Effector memory CD4-positive, alpha-beta T cell (primary cell): ENCODE results near the gene SYT6.

ENCODE experiments used
- DNase-seq, 3 donors: peaks; one replicate each; pipeline ENCODE4 v3.0.0-alpha.2; 2020
- H3K27ac ChIP-seq: 2 replicates; pipeline ENCODE4 v1.7.0; 2013; ENCODE audit warnings: mild to moderate bottlenecking, low read length, moderate library complexity; ENCODE audit not compliant: insufficient read depth, poor library complexity, severe bottlenecking
- H3K27me3 ChIP-seq: replicated peaks from 2 replicates; pipeline ENCODE4 v1.7.0; 2013; ENCODE audit warnings: mild to moderate bottlenecking, low read length; ENCODE audit not compliant: insufficient read depth, control insufficient read depth, poor library complexity, severe bottlenecking
- H3K36me3 ChIP-seq: 2 replicates; pipeline ENCODE4 v1.7.0; 2013; ENCODE audit warnings: mild to moderate bottlenecking, low read length, moderate library complexity; ENCODE audit not compliant: control insufficient read depth, insufficient read depth
- H3K4me1 ChIP-seq: 2 replicates; pipeline ENCODE4 v1.7.0; 2013; ENCODE audit warnings: low read length, mild to moderate bottlenecking; ENCODE audit not compliant: control insufficient read depth, insufficient read depth, poor library complexity, severe bottlenecking
- H3K4me3 ChIP-seq: 2 replicates; pipeline ENCODE4 v1.7.0; 2013; ENCODE audit warnings: low read length, low read depth, mild to moderate bottlenecking; ENCODE audit not compliant: insufficient read depth, poor library complexity, severe bottlenecking
- H3K9me3 ChIP-seq: 2 replicates; pipeline ENCODE4 v1.7.0; 2013; ENCODE audit warnings: mild to moderate bottlenecking, low read length, moderate library complexity; ENCODE audit not compliant: control insufficient read depth

The SYT6 gene

GRCh38 chr1:114108751-114109255 lies 44.9 kb downstream of the SYT6 start:
- DNase-seq = no peak
- Histone ChIP-seq H3K4me3 (no peak overlapping the region), H3K27me3 (no peaks in the 10 kb centered on the region), H3K9me3 (no peaks in the 10 kb centered on the region), H3K27ac (no peak overlapping the region), H3K36me3 (no peaks in the 10 kb centered on the region), H3K4me1 (no peaks in the 10 kb centered on the region)

GRCh38 chr1:114107474-114108435 lies 45.9 kb downstream of the SYT6 start:
- Histone ChIP-seq H3K36me3 (no peaks in the 10 kb centered on the region), H3K27me3 (no peaks in the 10 kb centered on the region), H3K4me3 (no peak overlapping the region), H3K27ac (no peak overlapping the region), H3K4me1 (no peaks in the 10 kb centered on the region), H3K9me3 (no peaks in the 10 kb centered on the region)
- no peak for DNase-seq

- no peak for DNase-seq
- Histone ChIP-seq H3K4me1 (no peaks in the 10 kb centered on the region), H3K4me3 (no peak overlapping the region), H3K9me3 (no peaks in the 10 kb centered on the region), H3K36me3 (no peaks in the 10 kb centered on the region), H3K27ac (no peak overlapping the region), H3K27me3 (no peaks in the 10 kb centered on the region)
Measured at GRCh38 chr1:114105421-114105979, 48.2 kb downstream of the SYT6 start.

- DNase-seq = no peak
- Histone ChIP-seq H3K4me1 (no peaks in the 10 kb centered on the region), H3K4me3 (no peak overlapping the region), H3K36me3 (no peaks in the 10 kb centered on the region), H3K27ac (no peak overlapping the region), H3K9me3 (no peaks in the 10 kb centered on the region), H3K27me3 (no peaks in the 10 kb centered on the region)
Measured at GRCh38 chr1:114104949-114105348, 48.7 kb downstream of the SYT6 start.

- Histone ChIP-seq H3K4me1 (no peaks in the 10 kb centered on the region), H3K27ac (no peak overlapping the region), H3K27me3 (no peaks in the 10 kb centered on the region), H3K4me3 (no peak overlapping the region), H3K36me3 (no peaks in the 10 kb centered on the region), H3K9me3 (no peaks in the 10 kb centered on the region)
- DNase-seq = no peak
Measured at GRCh38 chr1:114103992-114104391, 49.7 kb downstream of the SYT6 start.

- Histone ChIP-seq H3K4me3 (no peak overlapping the region), H3K36me3 (no peaks in the 10 kb centered on the region), H3K9me3 (no peaks in the 10 kb centered on the region), H3K27me3 (no peaks in the 10 kb centered on the region), H3K4me1 (no peaks in the 10 kb centered on the region), H3K27ac (no peak overlapping the region)
- DNase-seq = no peak
Measured at GRCh38 chr1:114102136-114102535, 51.5 kb downstream of the SYT6 start.

GRCh38 chr1:114100148-114100547 lies 53.5 kb downstream of the SYT6 start:
- no peaks in the 10 kb centered on the region for H3K36me3 ChIP-seq
- H3K4me1 ChIP-seq = no peaks in the 10 kb centered on the region
- no peaks in the 10 kb centered on the region for H3K27me3 ChIP-seq
- no peaks in the 10 kb centered on the region for H3K9me3 ChIP-seq
- no peak overlapping the region for H3K27ac ChIP-seq
- H3K4me3 ChIP-seq = no peak overlapping the region
- no peak for DNase-seq

- no peak for DNase-seq
- no peaks in the 10 kb centered on the region for H3K9me3 ChIP-seq
- H3K4me3 ChIP-seq = no peak overlapping the region
- no peaks in the 10 kb centered on the region for H3K27me3 ChIP-seq
- H3K4me1 ChIP-seq = no peaks in the 10 kb centered on the region
- no peaks in the 10 kb centered on the region for H3K36me3 ChIP-seq
- H3K27ac ChIP-seq = no peak overlapping the region
Measured at GRCh38 chr1:114099268-114099667, 54.4 kb downstream of the SYT6 start.

GRCh38 chr1:114097109-114097508 lies 56.6 kb downstream of the SYT6 start:
- Histone ChIP-seq H3K4me1 (no peaks in the 10 kb centered on the region), H3K27me3 (no peaks in the 10 kb centered on the region)

GRCh38 chr1:114094675-114095074 lies 59.0 kb downstream of the SYT6 start:
- no peak for DNase-seq
- H3K27me3 ChIP-seq = no peaks in the 10 kb centered on the region
- H3K27ac ChIP-seq = no peak overlapping the region
- H3K9me3 ChIP-seq = no peaks in the 10 kb centered on the region
- H3K36me3 ChIP-seq = no peaks in the 10 kb centered on the region
- no peak overlapping the region for H3K4me3 ChIP-seq
- no peaks in the 10 kb centered on the region for H3K4me1 ChIP-seq

More at GRCh38 chr1:114097109-114097508, 56.6 kb downstream of the SYT6 start:
- H3K27ac ChIP-seq = no peak overlapping the region
- no peak overlapping the region for H3K4me3 ChIP-seq
- DNase-seq = no peak
- H3K9me3 ChIP-seq = no peaks in the 10 kb centered on the region
- no peaks in the 10 kb centered on the region for H3K36me3 ChIP-seq
